ENCODE results near the gene TOP3B.

GRCh38 chr22:22010358-22010757 lies 27.8 kb upstream of the TOP3B start:
- TF ChIP-seq POLR2A (IDR thresholded peaks at IDR 0.05; ENCODE audit: low read depth, low read length) (no peak), POLR2AphosphoS5 (IDR thresholded peaks at IDR 0.05; ENCODE audit: low read depth, low read length) (no peak), TAF1 (IDR thresholded peaks at IDR 0.05; ENCODE audit: low read depth, low read length) (no peak), POU2F2 (IDR thresholded peaks at IDR 0.05; ENCODE audit: low read depth, low read length) (no peak), SPI1 (IDR thresholded peaks at IDR 0.05; ENCODE audit: low read depth, low read length) (no peak), PAX5 (IDR thresholded peaks at IDR 0.05; ENCODE audit: insufficient read depth, low read length, severe bottlenecking) (no peak)
